GM19099 (cell line): ENCODE measurements around the gene HOXC6.

Experiments
- POLR2A ChIP-seq: IDR thresholded peaks from 3 replicates; pipeline ENCODE4 v1.6.1; 2011; ENCODE audit warnings: low read depth; ENCODE audit not compliant: insufficient read length; ENCODE audit errors: extremely low read depth

Gene HOXC6

DNA sequence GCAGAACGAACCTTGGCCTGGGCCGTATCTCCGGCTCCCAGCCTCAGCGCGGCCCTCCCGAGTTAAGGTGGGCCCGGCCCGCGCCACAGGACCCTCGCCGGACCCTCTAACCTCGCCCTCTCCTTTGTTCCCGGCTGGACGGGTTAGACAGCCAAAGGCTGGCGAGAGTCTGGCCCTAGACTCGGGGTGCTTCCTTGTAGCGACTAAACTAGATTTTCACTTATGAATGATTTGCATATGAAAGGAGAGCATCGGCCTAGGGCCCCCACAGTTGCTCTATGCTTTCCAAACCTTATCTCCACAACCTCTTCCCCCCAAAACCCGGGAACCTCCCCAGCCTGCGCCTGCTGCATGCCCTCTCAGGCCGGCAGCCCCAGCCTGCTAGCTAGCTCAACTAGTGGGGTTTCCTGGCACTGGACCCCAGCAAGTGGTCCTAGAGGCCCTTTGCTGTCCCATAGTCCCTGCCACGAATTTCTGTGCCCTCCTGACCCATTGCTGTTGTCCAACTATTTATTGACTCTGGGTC, 6.6 kb downstream of the HOXC6 start:
- TF ChIP-seq POLR2A, result no peak

DNA sequence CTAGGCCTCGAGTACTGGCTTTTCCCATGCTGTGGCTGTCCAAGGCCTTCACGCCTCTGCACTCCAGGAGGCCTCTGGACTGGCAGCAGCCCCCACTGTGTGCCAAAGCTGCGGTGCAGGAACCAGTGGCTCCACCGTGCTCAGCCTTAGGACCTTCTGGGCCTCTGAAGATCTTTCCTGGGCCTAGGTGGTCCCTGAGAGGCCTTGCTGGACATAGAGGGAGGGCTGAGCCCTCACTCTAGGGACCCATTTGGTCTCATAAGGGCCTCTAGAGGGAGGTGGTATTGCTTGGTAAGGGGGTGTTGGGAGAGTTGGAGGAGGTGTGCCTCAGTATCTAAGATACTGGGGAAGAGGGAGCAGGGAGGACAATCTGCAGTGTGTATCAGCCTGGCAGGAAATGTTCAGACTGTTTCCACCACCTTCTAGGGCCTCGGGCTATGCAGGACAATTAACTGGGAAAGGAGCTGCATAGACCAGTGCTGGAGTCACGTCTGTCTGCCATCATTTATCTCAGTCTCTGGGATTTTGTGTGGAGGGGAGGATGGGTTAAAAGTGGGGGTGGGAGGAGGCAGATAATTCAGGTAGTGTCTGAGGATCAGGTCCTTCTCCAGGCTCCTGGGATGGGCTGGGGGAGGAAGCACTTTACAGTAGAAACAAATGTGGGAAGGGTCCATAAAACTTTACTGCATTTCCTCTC, 7.5 kb downstream of the HOXC6 start:
- TF ChIP-seq POLR2A, result no peak

DNA sequence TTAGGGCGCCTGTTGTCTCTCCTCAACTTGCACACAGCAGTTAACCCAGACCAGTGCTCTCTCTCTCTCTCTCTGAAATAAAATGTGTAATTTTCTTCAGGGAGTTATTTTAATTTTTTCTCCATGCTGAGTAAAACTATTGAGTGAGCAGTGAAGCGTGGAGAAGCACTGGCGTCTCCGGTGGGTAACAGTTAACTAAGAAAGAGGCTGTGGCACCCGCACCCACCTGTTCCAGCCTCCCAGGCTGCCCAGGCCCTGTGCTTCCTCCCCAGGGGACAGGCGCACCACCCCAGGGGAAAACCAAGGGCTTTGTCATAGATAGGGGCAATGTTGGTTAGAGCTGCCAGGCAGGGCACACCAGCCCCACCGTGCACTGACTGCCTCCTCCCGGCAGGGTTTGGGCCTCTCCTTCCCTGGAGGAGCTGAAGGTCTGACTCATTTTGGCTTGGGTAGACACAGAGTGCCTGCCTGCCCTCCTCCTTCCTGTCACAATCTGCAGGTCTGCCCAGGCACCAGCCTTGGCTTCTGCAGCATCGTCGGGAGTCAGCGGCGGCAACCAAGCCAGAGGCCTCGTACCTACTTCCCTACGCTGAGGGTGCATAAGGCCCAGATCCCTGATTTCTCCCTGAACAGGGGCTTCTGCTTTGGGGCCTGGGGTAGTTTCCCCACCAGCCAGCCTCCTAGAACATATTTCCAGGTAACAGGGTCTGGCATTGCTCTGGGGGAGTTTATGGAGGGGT, 8.6 kb downstream of the HOXC6 start:
- no peak for TF ChIP-seq POLR2A

DNA sequence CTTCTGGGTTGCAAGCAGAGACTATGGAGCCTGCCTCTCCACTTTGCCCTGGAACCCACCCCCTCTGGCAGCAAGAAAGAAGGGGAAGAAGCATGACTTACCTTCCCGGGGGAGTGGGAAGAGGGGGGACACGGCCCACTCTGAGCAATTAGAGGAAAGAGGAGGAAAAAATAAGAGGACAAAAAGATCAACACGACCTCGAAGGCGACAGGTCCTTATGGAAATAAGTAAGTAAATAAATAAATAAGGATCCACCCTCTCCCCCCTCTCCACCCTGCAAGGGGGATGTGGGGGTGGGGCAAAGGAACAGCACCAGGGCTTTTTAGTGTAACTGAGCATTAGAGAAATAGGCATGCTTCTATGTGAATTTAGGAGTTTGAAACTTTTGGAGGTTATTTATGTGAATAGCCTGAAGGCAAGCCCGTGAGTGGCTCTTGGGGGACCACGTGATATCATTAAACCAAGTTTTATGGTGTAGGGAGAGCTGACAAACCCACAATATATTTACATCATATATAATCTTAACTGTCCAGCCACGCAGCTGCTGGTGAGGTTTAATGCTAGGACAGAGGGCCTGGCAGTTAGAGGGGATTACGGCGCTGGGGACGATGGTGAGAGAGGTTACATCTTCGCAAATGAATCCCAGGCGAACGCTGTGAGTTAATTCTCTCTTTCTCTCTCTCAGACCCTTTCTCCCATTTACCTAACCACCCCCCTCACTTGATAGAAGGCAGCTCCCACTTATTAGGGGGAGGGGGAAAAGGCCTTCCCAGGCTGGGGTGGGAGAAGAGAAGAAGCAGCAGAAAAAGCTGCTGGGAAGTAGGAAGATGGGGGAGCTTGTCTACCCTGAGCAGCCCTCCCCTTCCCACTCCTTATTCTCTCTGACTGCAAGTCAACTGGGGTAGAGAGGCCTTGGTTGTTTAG, 9.4 kb downstream of the HOXC6 start:
- no peak for TF ChIP-seq POLR2A

DNA sequence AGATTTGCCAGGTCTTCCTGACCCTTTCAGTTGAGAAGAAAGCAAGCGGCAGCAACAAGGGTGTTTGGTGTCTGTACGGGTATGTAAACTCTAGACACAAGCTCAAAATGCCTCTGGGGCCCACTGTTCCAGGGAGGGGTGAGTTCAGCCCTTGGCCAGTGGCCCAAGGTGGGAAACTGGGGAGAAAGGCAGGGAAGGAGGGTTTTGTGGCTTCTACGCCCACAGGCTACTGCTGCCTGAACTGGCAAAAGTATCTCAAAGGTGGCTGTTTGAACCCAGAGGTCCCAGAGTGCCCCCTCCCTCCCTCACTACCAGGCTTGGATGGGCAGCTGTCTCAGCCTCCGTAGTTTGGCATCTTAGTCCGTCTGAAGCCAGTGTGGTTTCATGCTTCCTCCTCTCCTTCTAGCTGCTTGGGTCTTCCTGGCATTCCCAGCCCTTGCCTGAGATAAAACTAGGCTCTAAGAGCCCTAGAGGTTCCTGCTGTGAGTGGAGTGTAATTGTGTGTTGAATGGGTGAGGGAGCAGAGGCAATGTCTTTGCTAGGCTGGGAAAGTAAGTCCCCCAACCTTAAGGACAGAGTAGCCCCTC, 10.1 kb downstream of the HOXC6 start:
- no peak for TF ChIP-seq POLR2A

DNA sequence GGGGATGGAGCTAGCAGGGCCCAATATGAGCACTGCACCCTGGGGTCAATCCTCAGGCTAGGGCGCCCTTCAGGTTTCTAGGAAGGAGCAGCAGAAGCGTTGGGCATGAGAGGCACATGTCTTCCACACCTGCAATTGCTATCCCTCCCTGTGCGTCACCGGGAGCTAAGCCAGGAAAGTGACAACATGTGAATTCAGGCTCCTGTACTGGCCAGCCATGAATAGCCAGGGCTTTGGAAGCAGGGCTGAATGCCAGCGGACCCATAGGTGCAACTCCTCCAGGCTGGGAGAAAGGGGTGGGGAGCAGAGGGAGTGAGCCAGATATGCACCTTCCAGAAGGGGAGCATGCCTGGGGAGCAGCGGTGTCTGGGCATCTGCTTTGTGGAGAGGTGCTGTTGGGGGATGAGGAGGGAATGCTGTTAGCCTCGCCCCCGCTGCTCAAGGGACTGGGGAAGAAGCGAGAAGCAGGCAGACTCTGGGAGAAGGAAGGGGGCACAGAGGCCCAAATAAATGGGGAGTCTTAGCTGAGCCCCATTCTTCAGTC, 10.7 kb downstream of the HOXC6 start:
- no peak for TF ChIP-seq POLR2A

DNA sequence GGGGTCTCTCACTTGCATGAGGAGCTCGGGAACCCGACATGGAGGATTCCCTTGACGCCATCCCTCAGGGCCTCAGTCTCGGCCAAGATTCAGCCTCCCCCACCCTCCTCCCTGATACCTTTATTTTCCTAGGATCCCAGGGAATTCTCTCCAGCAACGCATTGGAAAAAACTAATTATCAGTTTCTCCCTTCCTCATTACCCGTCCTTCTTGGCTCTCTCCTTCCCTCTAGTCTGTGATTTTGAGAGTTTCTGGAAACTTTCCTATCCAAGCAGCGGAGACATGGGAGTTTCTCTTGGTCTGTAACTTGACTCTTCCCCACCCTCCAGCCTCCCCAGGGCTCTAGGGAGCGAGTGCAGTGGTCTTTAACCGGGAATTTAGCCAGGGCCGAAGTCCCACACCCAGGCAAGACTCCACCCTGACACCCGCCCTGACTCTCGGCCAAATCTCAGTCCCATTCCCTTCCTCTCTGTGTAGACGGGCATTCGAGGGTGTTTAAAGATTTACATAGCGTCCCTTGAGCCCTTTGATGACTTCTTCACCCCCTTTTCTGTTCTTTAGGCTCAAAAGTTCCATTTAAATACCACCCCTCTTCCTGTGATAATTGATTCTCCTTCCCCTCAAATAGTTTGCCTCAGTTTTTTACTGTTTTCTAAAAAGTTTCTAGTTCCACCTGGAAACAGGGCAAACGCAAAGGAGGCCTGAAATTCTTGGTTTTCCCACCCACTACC, 11.3 kb downstream of the HOXC6 start:
- TF ChIP-seq POLR2A, result no peak

DNA sequence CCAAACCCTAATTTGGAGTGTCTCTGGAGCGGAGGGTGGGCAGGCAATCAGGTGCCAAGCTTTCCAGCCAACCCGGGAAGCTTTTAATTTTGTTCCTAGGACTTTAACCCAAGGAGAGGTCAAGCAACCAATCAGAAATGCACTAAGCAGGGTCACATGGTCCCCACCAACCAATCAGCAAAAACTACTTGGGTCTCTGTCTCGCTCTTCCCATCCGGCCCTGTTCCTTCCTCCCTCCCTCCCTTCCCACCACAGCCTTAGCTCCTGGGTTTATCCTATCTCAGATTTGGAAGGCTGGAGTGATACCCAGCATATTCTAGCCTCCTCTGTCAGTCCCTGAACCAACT, 11.9 kb downstream of the HOXC6 start:
- no peak for TF ChIP-seq POLR2A

DNA sequence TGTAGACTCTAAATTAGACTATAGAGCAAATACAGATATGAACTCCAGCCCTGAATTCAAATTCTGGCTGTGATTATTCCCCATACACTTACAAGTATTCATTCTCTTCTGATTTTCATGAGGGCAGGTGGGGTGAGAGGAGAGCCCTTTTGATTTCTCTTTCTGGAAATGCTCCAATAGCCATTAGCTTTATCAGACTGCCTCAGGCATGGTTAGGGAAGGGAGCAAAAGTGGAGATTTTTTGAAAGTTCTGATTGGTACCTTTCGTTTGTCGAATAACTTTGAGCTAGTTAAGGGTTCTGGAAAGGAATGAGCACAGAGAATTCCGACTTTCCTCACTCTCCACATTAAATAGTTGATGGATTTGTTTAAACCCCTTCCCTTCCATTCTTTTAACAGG, 12.4 kb downstream of the HOXC6 start:
- no peak for TF ChIP-seq POLR2A

DNA sequence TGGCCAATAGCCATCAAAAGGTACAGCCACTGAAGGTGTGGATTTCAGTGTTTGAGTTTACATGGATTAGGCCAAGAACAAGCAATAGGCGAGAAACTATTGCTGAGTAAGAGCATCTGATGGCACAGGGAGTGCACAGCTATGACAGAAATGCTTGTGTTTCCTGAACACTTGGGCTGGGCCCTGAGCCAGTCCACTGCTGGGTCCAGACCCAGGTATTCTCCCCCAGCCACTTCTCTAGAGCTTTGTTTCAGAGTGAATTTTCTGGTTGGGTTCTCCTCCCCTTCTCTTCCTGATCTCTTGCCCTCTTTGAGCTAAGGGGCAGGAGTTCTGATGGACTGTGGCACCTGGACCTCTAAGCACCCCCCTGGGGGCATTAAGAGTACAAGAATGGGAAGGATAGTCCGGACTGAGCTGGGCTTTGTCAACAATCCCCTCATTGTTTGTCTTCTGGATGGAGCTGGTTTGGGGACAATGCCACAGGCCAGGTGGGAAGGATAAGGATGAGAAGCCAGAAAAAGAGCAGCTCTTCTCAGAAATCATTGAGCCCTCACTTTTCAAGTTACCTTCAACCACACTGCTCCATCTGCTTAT, 13.0 kb downstream of the HOXC6 start:
- no peak for TF ChIP-seq POLR2A

DNA sequence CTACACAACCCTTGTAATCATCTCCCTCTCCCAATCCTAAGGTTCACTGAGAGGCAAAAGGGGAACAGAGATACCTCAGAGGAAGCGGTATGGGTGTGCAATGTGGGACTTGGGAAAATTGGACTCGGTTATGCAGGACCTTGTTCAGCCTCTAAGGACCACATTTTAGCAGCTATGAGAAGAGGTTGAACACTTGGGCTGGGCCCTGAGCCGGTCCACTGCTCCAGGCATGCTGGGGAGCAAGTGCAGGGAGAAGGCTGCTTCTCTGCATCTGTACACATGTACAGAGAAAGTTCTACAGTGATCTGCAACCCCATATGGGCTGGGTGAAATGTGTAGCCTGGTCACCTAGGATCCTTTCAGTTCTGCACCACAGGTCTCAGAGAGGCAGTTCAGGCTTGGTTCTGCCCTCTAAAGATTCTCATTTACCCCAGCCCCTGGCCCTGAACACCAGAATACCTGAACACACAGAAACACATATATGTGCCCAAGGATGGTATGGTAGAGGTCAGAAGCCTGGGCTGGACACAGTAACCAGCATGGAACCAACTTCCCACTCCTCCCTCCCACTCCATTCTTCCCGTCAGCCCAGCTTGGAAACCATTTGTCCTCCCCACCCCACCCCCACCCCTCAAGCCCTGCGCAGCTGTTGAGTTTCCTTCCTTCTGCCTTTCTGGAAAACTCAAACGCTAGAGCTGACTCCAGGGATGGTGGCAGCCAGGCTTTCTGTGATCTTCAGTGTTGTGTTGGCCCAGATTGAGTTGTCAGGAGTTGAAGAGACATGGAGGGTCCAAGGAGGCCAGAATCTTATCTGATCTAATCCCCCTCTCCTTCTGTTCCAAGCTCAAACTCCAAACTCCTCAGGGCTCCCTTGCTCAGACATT, 15.0 kb downstream of the HOXC6 start:
- no peak for TF ChIP-seq POLR2A

DNA sequence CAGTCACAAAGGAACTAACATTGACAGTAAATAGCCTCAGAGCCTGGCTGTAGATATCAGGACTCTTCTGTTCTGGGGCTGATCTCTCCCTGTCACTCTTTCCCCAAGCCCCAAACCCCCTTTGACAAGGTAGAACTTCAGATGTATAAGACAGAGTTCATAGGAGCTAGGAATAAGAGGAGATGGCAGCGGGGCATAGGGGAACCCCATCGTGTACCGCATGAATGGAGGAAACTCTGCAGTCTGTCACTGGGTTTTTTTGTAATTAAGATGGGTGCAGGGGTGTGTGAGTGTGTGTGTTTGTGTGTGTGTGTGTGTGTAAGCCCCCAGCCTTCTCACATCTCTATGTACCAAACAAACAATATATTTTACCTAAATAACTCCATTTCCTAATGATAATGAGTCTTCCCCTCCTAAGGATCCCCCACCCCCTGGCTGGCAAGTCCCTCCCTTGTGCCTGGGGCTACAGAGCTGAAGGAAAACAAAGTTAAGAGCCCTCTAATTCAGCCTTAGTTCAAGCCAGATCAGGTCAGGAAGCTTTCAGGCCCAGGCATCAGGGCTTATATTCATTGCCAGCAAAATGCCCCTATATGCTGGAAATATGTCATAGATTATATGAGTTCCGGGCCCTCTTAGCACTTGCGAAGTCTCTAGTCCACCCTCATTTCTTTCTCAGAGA, 16.3 kb downstream of the HOXC6 start:
- no peak for TF ChIP-seq POLR2A

DNA sequence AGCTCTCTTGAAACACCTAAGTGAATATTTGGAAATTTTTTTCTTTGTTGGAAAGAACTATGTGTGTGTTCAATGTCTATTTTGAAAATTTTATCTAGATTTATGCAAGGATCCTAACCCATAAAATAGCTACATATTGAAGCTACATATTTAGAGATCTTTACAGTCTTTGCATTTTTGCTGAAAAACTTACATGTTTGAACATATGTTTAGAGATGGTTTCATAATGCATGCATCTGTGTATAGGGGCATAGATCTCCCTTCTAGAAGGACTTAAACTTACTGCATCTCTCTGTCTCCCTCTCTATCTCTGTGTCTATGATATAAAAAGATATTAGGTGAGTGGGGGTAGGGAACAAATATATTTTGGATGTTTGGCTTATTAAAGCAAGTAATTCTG, 17.2 kb downstream of the HOXC6 start:
- no peak for TF ChIP-seq POLR2A
